Mesendoderm (in vitro differentiated cells): ENCODE data around the gene KIAA1217.

Source experiments
- DNase-seq: peaks from one replicate; pipeline ENCODE4 v3.0.0; 2013
- H2AK5ac ChIP-seq: 2 replicates; pipeline ENCODE4 v1.6.1; 2013; ENCODE audit warnings: low read length, inconsistent platforms
- H2BK120ac ChIP-seq: 2 replicates; pipeline ENCODE4 v1.6.1; 2013; ENCODE audit warnings: low read depth, mild to moderate bottlenecking, low read length, moderate library complexity, mixed read lengths
- H2BK15ac ChIP-seq: replicated peaks from 2 replicates; pipeline ENCODE4 v1.6.1; 2013; ENCODE audit warnings: low read depth, mild to moderate bottlenecking, moderate library complexity
- H2BK5ac ChIP-seq: 2 replicates; pipeline ENCODE4 v1.6.1; 2013; ENCODE audit warnings: low read length, inconsistent platforms
- H3K18ac ChIP-seq: 2 replicates; pipeline ENCODE4 v1.6.1; 2013; ENCODE audit warnings: mild to moderate bottlenecking, low read length, mixed read lengths
- H3K23ac ChIP-seq: one replicate; pipeline ENCODE4 v1.6.1; 2013; ENCODE audit warnings: low read length
- H3K27ac ChIP-seq: 2 replicates; pipeline ENCODE4 v1.5.1; 2013; ENCODE audit warnings: low read depth, mild to moderate bottlenecking, inconsistent platforms, low read length, moderate library complexity
- H3K27me3 ChIP-seq: 2 replicates; pipeline ENCODE4 v1.6.1; 2013; ENCODE audit warnings: low read length, control low read depth, mild to moderate bottlenecking, inconsistent platforms; ENCODE audit not compliant: insufficient read depth, poor library complexity
- H3K36me3 ChIP-seq: 2 replicates; pipeline ENCODE4 v1.6.1; 2013; ENCODE audit warnings: low read length, inconsistent platforms; ENCODE audit not compliant: control insufficient read depth, insufficient read depth
- H3K4ac ChIP-seq: one replicate; pipeline ENCODE4 v1.6.1; 2013; ENCODE audit warnings: low read depth, mild to moderate bottlenecking, low read length, moderate library complexity
- H3K4me1 ChIP-seq: 2 replicates; pipeline ENCODE4 v1.6.1; 2013; ENCODE audit warnings: low read depth, low read length, inconsistent platforms; ENCODE audit not compliant: control insufficient read depth
- H3K4me2 ChIP-seq: 2 replicates; pipeline ENCODE4 v1.6.1; 2013; ENCODE audit warnings: low read length
- H3K4me3 ChIP-seq: 2 replicates; pipeline ENCODE4 v1.5.1; 2013; ENCODE audit warnings: mild to moderate bottlenecking, low read length
- H3K56ac ChIP-seq: one replicate; pipeline ENCODE4 v1.6.1; 2013; ENCODE audit warnings: low read length
- H3K79me1 ChIP-seq: 2 replicates; pipeline ENCODE4 v1.6.1; 2013; ENCODE audit warnings: low read length, inconsistent platforms
- H3K79me2 ChIP-seq: 2 replicates; pipeline ENCODE4 v1.6.1; 2013; ENCODE audit warnings: mild to moderate bottlenecking, low read length; ENCODE audit not compliant: control insufficient read depth, insufficient read depth
- H3K9ac ChIP-seq: 2 replicates; pipeline ENCODE4 v1.6.1; 2013; ENCODE audit warnings: low read length, inconsistent platforms
- H4K5ac ChIP-seq: one replicate; pipeline ENCODE4 v1.6.1; 2013; ENCODE audit warnings: low read length
- H4K8ac ChIP-seq: one replicate; pipeline ENCODE4 v1.6.1; 2013; ENCODE audit warnings: low read depth, mild to moderate bottlenecking, control low read depth, low read length, moderate library complexity
- WGBS: extraction: QIAGEN DNeasy Blood & Tissue Kit; methylation state at CpG from one replicate; pipeline ENCODE4 v1.1.7; 2013; ENCODE audit warnings: low lambda C conversion rate, missing lambda C conversion rate; ENCODE audit not compliant: insufficient coverage; ENCODE audit errors: extremely low coverage; 5-methylcytosine and 5-hydroxymethylcytosine counted together

KIAA1217 gene

DNA sequence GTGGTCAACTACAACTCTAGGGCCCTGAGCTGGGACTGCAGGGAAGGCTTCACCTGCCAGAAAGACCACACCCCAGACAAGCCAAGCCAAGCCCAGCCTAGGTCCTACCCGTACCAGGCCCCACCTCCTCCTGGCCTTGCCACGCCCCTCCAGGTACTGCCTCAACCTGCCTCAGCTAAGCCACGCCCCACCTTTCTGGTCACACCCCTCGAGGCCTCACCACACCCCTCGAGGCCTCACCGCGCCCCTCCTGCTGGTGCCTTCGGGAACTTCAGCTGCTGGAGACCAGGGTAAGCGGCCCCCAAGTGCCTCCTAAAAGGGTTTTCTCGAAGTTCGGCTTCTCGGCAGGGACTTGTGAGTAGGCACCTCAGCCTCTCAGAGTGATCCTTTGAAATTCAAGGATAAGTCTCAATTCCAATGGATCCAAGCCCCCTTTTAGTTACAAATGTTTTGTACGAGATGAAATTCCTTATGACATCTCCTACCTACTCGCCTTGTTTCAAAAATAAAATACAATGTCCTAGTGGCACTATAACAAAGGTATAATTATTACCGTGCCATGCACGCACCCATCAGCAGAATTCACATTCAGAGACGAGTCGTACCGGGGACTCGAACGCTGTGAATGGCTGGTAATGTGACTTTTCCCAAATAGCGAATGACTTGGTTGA, 343.5 kb downstream of the KIAA1217 start:
- H3K79me2 ChIP-seq: no peaks in the 10 kb centered on the region
- H2AK5ac ChIP-seq: no peak overlapping the region
- no peak overlapping the region for H4K5ac ChIP-seq
- no peak overlapping the region for H3K4ac ChIP-seq
- no peaks in the 10 kb centered on the region for H3K4me1 ChIP-seq
- H2BK120ac ChIP-seq: no peak overlapping the region
- H3K23ac ChIP-seq: no peak overlapping the region
- H2BK15ac ChIP-seq: no peak overlapping the region
- no CpG with 5 or more reads among the region's 22 CpGs for WGBS
- peak; percentile 96 for DNase-seq
- no peak overlapping the region for H4K8ac ChIP-seq
- H3K27me3 ChIP-seq: no peaks in the 10 kb centered on the region
- H3K9ac ChIP-seq: no peak overlapping the region
- no peak overlapping the region for H3K4me2 ChIP-seq
- no peak overlapping the region for H3K4me3 ChIP-seq
- H3K56ac ChIP-seq: no peak overlapping the region
- no peaks in the 10 kb centered on the region for H3K79me1 ChIP-seq
- H3K18ac ChIP-seq: no peak overlapping the region
- no peaks in the 10 kb centered on the region for H3K36me3 ChIP-seq
- no peak overlapping the region for H3K27ac ChIP-seq
- no peak overlapping the region for H2BK5ac ChIP-seq

DNA sequence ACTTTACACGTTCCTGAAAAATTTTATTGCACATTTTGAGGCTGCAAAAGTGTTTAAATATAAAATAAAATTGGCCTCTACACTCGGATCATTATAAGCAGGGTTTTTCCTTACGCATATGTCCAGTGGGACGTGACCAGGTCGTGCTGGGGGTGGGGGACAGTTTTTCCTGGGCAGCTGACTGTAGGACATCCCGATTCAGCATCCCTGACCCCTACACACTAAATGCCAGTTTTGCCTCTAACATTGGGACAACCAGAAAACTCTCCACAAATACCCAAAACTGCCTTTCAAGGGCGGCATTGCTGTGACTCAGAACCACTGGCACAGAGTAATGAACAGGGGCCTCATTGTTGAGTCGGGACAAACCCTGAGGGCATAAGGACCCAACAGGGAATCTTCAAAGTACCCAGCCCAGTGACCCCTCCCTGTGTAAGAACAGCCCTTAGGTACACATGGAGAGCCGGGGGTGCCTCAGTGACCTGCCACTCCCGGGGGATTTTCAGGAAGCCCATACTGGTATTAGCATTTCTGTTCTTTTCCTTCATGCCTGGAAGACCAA, 344.2 kb downstream of the KIAA1217 start:
- no peak overlapping the region for H2BK15ac ChIP-seq
- no peak overlapping the region for H4K5ac ChIP-seq
- H3K4ac ChIP-seq: no peak overlapping the region
- no peaks in the 10 kb centered on the region for H3K79me1 ChIP-seq
- H2BK120ac ChIP-seq: no peak overlapping the region
- H3K23ac ChIP-seq: no peak overlapping the region
- no peak overlapping the region for H3K4me3 ChIP-seq
- no peaks in the 10 kb centered on the region for H3K79me2 ChIP-seq
- no peak overlapping the region for H3K9ac ChIP-seq
- no peak overlapping the region for H3K4me2 ChIP-seq
- DNase-seq: no peak
- no peak overlapping the region for H3K18ac ChIP-seq
- H3K36me3 ChIP-seq: no peaks in the 10 kb centered on the region
- H2AK5ac ChIP-seq: no peak overlapping the region
- no peak overlapping the region for H4K8ac ChIP-seq
- H3K27me3 ChIP-seq: no peaks in the 10 kb centered on the region
- H3K4me1 ChIP-seq: no peaks in the 10 kb centered on the region
- no peak overlapping the region for H3K56ac ChIP-seq
- no peak overlapping the region for H2BK5ac ChIP-seq
- no peak overlapping the region for H3K27ac ChIP-seq
- no CpG with 5 or more reads among the region's 10 CpGs for WGBS

DNA sequence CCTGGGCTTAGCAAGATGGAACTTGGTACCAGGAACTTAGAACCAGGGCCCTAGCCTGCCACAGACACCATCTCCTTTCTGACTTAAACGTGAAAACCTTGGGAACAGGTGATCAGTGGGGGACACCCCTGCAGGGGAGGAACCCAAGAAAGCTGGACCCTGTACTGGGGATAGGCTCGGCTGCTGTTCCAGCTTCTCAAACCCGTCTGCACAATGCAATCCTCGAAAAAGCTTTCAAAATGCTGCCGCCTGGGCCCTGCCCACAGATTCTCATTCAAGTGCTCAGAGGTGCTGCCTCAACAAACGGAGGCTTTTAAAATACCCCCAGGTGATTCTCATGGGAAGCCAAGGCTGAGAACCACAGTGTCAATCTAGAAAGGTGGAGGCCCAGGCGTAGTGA, 345.1 kb downstream of the KIAA1217 start:
- no CpG with 5 or more reads among the region's 7 CpGs for WGBS
- Histone ChIP-seq H3K79me1 (no peaks in the 10 kb centered on the region), H3K9ac (no peak overlapping the region), H3K18ac (no peak overlapping the region), H3K4ac (no peak overlapping the region), H3K36me3 (no peaks in the 10 kb centered on the region), H3K4me2 (no peak overlapping the region), H3K27me3 (no peaks in the 10 kb centered on the region), H4K8ac (no peak overlapping the region), H2BK5ac (no peak overlapping the region), H2BK120ac (no peak overlapping the region), H2BK15ac (no peak overlapping the region), H3K4me1 (no peaks in the 10 kb centered on the region), H3K27ac (no peak overlapping the region), H3K23ac (no peak overlapping the region), H3K56ac (no peak overlapping the region), H3K4me3 (no peak overlapping the region), H4K5ac (no peak overlapping the region), H3K79me2 (no peaks in the 10 kb centered on the region), H2AK5ac (no peak overlapping the region)
- no peak for DNase-seq

DNA sequence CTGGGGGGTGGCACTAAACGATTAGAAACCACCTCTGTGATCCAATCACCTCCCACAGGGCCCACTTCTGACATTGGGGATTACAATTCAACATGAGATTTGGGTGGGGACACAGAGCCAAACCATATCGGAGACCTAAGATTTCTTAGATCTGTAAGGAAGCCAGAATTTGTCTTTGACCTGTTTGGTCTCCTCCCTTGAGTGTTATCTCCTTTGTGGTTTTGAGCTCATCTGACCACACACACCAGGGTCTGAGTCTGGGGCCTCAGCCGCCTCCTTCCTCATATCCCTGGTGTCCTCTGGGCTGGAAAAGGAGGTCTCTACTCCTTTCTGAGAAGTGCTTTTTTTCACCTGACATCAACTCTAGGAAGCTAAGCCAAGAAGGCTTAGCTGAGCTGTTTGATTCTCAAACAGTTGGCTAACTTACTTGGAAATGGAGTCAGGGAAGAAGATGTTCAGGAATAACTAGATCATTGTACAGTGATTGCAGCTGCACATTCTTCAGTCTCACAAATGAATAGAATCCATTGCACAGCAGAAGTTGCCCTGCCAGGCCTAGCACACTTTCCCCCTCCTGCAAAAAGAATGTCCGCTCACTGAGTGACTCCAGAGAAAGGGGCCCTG, 347.3 kb downstream of the KIAA1217 start:
- no peak overlapping the region for H3K4me2 ChIP-seq
- no peaks in the 10 kb centered on the region for H3K79me2 ChIP-seq
- H2AK5ac ChIP-seq: no peak overlapping the region
- H3K4me1 ChIP-seq: no peaks in the 10 kb centered on the region
- DNase-seq: no peak
- no peak overlapping the region for H3K56ac ChIP-seq
- H2BK120ac ChIP-seq: no peak overlapping the region
- H3K18ac ChIP-seq: no peak overlapping the region
- H4K8ac ChIP-seq: no peak overlapping the region
- no peak overlapping the region for H4K5ac ChIP-seq
- no peaks in the 10 kb centered on the region for H3K27me3 ChIP-seq
- H3K4ac ChIP-seq: no peak overlapping the region
- no CpG with 5 or more reads among the region's 4 CpGs for WGBS
- no peak overlapping the region for H3K23ac ChIP-seq
- H2BK5ac ChIP-seq: no peak overlapping the region
- H3K27ac ChIP-seq: no peak overlapping the region
- no peak overlapping the region for H3K9ac ChIP-seq
- no peak overlapping the region for H3K4me3 ChIP-seq
- H3K36me3 ChIP-seq: no peaks in the 10 kb centered on the region
- H2BK15ac ChIP-seq: no peak overlapping the region
- no peaks in the 10 kb centered on the region for H3K79me1 ChIP-seq

DNA sequence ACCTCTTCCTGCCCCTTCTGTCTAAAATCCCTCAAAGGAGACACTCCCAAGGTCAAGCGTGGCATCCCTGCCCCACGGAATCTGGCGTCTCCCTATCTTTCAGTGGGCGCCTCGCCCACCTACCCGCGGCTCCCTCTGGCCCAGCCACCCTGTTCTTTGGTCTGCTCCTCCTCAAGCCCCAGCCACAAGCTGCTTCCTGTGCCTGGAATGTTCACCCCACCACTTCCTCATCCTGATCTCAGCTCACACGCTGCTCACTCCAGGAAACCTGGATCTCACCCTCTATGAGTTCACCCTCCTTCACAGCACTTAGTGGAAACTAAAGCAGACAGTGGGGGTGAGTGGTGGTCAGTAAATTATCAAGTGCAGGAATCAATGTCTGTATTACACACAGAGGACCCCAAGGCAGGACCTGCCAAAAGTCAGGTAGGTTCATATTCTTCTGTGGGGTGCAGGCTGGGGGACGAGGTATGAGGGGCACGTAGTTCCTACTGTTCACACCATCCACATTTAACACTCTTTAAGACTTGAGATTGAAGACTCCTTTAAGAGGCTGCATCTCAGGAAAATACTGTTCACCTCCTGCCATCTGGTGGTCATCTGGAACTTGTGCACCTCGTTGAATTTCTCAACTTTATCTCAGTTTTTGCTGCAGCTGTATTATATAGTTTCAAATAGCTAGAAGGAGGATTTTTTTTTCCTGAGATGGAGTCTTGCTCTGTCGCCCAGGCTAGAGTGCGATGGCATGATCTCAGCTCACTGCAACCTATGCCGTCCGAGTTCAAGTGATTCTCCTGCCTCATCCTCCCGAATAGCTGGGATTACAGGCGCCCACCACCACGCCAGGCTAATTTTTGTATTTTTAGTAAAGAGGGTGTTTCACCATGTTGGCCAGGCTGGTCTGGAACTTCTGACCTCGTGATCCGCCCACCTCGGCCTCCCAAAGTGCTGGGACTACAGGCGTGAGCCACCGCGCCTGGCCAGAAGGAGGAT, 348.1 kb downstream of the KIAA1217 start:
- Histone ChIP-seq H3K18ac (no peak overlapping the region), H2BK5ac (no peak overlapping the region), H4K5ac (no peak overlapping the region), H3K27ac (no peak overlapping the region), H3K4me1 (no peaks in the 10 kb centered on the region), H3K4ac (no peak overlapping the region), H2AK5ac (no peak overlapping the region), H3K36me3 (no peaks in the 10 kb centered on the region), H2BK120ac (no peak overlapping the region), H3K56ac (no peak overlapping the region), H3K27me3 (no peaks in the 10 kb centered on the region), H3K23ac (no peak overlapping the region), H3K79me2 (no peaks in the 10 kb centered on the region), H2BK15ac (no peak overlapping the region), H4K8ac (no peak overlapping the region), H3K9ac (no peak overlapping the region), H3K79me1 (no peaks in the 10 kb centered on the region), H3K4me3 (no peak overlapping the region), H3K4me2 (no peak overlapping the region)
- WGBS: no CpG with 5 or more reads among the region's 24 CpGs
- peak; percentile 74 for DNase-seq
